Testis (tissue), 2 donors: ENCODE results near the gene MANF.

Experiments used
- POLR2A ChIP-seq: fragments of 450-650 bp; IDR thresholded peaks from one replicate; pipeline ENCODE4 v1.6.1; 2017; ENCODE audit warnings: antibody characterized with exemption, mild to moderate bottlenecking, moderate library complexity
- TF ChIP-seq, protein P1 (sequence below), 3 experiments: fragments of 450-650 bp in 2 of 3; fragments of 200-600 bp in 1 of 3; sonication (generic) in 1 of 3; IDR thresholded peaks; one replicate each; pipeline ENCODE4 v1.5.1; 2016 to 2019; ENCODE audit warnings: antibody characterized with exemption in 3 of 3, mild to moderate bottlenecking in 2 of 3, moderate library complexity in 1 of 3

DNA sequence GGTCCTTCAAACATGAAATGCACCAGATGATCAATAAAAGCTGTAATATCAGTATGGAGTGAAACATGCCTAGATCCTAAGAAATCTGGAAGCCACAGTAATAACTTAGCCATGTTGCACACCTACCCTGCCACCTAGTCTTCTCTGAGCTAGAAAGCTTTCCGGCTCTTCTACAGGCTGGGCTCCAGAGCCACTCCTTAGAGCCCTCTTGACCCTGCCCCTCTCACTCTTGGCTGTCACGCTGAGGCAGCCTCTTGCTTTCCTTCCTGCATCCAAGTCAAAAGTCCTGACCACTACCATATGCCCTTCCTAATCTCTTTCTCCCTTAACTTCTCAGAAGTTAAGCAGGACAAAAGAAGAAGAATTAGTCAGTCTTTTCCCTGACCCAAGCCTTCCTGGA is 23.7 kb downstream of the MANF start:
- no peak for TF ChIP-seq POLR2A
- TF ChIP-seq, protein P1, sequence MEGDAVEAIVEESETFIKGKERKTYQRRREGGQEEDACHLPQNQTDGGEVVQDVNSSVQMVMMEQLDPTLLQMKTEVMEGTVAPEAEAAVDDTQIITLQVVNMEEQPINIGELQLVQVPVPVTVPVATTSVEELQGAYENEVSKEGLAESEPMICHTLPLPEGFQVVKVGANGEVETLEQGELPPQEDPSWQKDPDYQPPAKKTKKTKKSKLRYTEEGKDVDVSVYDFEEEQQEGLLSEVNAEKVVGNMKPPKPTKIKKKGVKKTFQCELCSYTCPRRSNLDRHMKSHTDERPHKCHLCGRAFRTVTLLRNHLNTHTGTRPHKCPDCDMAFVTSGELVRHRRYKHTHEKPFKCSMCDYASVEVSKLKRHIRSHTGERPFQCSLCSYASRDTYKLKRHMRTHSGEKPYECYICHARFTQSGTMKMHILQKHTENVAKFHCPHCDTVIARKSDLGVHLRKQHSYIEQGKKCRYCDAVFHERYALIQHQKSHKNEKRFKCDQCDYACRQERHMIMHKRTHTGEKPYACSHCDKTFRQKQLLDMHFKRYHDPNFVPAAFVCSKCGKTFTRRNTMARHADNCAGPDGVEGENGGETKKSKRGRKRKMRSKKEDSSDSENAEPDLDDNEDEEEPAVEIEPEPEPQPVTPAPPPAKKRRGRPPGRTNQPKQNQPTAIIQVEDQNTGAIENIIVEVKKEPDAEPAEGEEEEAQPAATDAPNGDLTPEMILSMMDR (IDR thresholded peaks at IDR 0.05): no peak
